GM20000 (cell line): ENCODE results near the gene AUH.

ENCODE experiments used
- DNase-seq: peaks from one replicate; pipeline ENCODE4 v3.0.0; 2012; ENCODE audit warnings: low spot score
- CTCF ChIP-seq: IDR thresholded peaks from 2 replicates; pipeline ENCODE4 v1.5.1; 2012; ENCODE audit warnings: mild to moderate bottlenecking, control low read depth; ENCODE audit errors: extremely low read depth, missing control alignments

Gene AUH

GRCh38 chr9:91359734-91360470 lies 1.8 kb downstream of the AUH start:
- DNase-seq: no peak
- TF ChIP-seq CTCF: no peak

- no peak for DNase-seq
Observed at GRCh38 chr9:91359083-91359482, 2.6 kb downstream of the AUH start.

DNA sequence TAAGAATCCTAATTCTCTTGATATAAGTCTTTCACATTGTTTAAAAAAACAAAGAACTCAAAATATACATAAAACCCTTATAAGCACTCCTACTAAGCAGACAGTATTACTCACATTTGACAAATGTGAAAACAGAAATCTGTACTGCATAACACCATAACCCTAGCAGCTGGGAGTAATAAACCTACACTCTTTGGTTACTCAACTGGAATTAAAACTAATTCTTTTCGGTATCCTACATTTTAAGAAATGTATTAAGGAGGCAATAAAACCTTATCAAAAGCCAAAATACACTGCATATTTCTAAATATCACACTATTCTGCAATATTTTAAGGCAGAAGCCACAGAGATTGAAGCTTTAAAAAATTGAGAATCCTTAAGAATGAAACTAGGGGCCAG lies 6.8 kb downstream of the AUH start:
- TF ChIP-seq CTCF: no peak
- no peak for DNase-seq

More at GRCh38 chr9:91359083-91359482, 2.6 kb downstream of the AUH start:
- no peak for TF ChIP-seq CTCF

DNA sequence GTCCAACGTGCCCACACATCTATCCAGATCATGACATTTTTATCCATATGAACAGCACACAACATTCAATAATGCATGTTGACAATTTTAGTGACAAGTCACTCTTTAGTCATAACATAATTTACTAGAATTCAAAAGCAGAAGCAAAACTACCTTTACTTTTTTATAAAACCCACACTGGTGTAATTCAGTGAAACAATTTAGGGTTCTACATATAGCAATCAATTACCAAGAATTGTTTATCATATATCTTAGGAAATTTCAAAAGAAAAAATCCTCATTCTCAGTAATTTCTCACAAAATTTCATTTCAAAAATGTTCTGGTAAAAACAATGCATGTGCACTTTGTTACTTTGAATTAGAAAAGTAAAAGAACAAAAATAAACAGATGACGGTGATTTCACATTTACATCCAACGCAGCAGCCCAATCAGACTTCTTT lies 12.6 kb downstream of the AUH start:
- no peak for DNase-seq
- TF ChIP-seq CTCF: no peak

- TF ChIP-seq CTCF: no peak
- no peak for DNase-seq
Observed at GRCh38 chr9:91348191-91348807, 13.4 kb downstream of the AUH start.

DNA sequence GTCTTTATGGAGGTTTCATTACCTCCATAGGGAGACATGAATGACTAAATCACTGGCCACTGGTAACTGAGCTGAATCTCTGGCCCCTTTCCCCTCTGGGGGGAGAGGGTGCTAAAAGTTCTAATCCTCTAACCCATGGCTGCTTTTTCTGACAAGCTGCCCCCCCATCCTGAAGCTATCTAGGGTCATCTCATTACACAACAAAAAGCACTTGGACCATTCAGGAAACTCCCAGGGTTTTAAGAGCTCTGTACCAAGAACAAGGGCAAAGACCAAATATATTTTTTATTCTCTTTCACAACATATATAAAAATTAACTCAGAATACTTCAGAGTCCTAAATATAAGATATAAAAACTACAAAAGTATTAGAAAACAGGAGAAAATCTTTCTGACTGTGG lies 14.3 kb downstream of the AUH start:
- DNase-seq: no peak
- TF ChIP-seq CTCF: no peak

- TF ChIP-seq CTCF: no peak
- no peak for DNase-seq
Observed at GRCh38 chr9:91346644-91347043, 15.1 kb downstream of the AUH start.
